Raji (cell line): ENCODE measurements around the gene REN.

Source experiments
- POLR2A ChIP-seq: IDR thresholded peaks from 2 replicates; pipeline ENCODE4 v1.6.1; 2011; ENCODE audit warnings: low read depth, low read length, control low read depth; ENCODE audit not compliant: insufficient read depth

The REN gene

DNA sequence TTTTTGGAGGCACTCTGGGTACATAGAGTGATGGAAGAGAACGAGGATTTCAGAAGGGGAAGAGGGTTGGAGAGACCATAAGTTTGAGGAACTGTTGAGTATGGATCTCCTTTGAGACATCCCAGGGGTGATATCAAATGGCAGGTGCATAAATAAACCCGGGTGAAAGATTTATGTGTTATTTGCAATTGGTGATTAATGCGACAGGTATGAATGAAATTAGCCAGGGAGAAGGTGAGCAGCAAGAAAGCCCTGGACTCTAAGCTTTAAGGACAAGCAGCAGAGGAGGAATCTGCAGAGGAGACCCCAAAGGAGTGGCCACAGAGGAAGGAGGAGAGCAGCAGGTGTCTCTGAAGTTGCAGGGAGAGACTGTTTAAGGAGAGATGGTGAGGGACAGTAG is 8.8 kb upstream of the REN start:
- no peak for TF ChIP-seq POLR2A

DNA sequence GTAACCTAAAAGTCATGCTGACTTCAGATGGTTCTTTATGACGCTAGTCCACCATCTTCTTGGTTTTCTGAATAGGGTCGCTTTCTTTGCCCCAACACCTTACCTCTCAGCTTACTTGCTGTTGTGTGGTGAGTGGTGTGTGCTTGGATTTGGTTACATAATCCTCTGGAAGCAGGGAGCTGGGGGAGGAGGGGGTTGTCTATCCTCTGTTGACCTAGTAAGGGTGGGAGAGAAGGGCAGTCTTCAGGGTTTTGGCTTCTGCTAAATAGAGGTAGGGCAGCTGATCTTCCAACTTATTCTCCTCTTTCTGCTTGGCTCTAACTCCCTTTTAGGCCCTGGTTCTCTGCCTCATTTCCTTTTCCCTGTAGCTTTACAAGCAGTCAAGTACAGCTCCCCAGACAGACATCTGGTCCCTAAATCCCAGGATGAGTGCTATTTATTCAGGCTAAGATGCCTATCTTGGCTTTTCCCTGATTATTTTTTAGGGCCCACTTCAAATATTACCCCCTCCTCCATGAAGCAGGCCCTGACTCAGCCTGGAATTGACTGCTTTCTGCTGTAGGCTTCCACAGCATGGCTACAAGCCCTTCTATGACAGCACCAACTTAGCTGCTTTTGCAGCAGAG is 6.4 kb upstream of the REN start:
- no peak for TF ChIP-seq POLR2A

DNA sequence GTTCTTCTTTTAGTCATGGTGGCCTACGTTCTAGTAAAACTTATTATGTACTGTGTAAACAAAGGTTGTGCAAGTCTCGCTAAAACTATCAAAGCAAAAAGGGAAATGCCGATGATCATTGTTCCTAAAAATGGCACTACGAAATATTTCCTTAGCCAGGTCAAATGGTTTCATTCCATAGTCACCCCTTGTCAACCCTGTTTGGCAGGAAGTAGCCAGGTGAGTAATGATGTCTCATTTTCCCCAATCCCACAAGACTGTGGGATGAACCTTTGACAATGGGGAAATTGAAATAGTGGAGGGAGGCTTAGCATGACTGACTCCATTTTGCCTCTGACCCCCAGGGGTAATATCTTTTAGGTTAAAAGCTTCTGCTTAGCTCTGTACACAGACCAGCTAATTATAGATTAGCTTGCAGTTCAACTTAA is 5.6 kb upstream of the REN start:
- TF ChIP-seq POLR2A: no peak

DNA sequence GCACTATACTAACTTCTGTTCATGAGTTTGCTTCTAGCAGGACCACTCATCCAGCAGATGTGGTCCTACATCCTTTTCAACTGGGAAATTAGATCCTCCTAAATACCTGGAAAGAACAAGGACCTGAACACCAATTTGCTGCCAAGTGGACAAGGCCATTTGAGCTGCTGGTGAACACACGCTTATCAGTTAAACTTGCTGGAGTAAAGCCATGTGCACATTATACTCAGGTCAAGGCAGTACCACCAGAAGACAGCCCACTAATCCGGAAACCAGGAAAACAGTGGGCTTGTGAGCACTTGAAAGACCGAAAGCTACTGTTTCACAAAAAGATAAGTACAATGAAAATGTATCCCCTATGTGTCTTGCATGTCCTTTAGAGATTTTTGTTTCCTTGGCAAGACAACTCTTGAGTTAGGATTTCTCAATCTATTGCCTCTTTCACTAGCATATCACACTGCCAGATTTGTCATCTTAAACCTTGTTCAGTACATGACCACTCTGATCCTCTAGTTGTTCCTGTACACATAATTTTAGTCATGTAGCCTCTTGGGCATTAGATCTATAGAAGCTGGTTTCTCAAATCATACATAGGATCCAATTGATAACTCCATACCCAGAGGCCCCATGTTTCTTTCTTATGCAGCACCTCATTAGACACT is 4.5 kb upstream of the REN start:
- no peak for TF ChIP-seq POLR2A

DNA sequence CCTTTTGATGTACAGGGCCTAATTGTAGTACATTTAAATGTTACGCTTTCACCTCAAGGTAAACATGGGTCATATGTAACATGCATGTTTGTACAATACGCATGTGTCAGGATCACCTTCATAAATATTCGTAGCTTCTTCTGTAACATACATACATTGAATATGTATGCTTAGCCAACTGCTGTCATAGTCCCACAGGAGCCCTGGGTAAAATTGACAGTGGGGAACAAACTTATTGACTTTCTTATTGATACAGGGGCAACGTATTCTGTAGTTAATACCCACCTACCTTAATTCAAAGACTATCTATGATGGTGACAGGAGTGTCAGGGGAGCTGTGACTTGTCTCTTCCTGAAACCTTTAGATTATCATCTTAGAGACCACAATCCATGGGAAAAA is 3.7 kb upstream of the REN start:
- no peak for TF ChIP-seq POLR2A

DNA sequence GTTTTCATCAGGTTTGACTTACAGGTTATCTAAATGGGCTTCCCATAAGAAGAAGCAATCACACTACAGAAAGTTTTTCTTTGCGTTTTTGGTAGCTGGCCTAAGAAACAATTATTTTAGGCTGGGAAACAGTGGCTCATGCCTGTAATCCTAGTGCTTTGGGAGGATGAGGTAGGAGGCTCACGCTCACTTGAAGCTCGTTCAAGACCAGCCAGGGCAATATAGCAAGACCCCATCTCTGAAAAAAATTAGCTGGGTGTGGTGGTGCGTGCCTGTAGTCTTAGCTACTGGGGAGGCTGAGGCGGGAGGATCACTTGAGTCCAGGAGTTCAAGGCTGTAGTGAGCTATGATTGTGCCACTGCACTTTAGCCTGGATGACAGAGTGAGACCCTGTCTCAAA is 1.6 kb upstream of the REN start:
- TF ChIP-seq POLR2A: no peak

DNA sequence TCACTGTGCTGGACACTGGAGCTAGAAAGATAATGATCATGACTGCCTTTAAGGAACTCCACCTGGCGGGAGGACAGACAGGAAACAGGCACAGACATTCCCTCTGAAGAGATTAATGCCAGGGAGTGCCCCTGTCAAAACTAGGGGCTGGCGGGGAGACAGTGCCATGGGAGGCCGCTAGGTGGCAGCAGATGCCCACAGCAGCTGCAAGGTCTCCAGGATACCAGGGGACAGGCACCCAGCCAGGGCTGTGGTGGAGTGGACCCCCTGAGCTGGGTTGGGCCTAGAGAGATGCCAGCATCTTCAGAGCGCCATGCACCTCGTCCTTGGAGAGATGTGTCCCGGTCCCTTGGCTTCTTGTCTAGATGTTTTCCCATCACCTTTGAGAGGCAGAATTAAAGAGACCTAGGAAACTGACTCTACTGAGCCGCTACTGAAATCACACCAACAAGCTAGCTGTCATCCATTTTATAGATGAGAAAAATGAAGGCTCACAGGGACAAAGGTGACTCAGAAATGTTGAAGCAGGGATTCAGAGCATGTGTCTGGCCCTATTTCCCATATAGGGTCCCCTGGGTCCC is 3.6 kb downstream of the REN start:
- TF ChIP-seq POLR2A: no peak

DNA sequence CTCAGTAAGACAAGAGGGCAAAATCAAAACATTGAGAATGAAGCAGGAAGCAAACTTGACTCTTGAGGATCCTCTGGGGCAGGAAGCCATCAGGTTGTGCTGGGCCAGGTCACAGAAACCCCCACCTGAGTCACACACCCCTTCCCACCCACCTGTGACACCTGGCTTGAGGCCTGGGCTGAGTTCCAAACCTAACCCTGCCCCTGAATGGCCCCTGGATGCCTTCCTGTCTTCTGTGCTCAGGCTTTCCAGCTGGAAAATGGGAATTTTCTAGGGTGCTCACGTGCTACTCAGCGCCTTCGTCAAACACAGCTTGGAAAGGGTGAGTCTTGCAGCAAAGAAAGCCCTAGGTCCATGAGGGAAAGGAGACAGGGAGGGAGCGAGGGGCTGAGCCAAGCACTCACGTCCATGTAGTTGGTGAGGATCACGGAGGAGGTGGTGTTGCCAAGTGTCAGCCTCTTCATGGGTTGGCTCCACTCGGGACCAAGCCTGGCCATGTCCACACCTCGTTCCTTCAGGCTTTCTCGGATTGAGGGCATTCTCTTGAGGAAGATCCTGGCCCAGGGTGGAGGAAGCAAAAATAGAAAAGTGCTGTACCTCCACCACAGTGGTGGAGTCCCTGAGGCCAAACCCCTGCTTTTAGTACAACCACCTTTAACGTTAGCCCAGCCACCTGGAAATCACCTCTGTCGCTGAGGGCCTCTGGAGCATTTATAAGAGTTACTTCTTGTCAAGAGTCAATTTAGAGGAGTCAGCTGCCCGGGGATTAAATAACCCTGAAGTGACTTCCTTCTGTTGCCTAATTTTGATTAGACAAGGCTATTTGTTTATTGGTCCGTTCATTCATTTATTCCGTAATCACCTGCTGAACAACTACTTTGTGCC is 4.3 kb downstream of the REN start:
- no peak for TF ChIP-seq POLR2A

DNA sequence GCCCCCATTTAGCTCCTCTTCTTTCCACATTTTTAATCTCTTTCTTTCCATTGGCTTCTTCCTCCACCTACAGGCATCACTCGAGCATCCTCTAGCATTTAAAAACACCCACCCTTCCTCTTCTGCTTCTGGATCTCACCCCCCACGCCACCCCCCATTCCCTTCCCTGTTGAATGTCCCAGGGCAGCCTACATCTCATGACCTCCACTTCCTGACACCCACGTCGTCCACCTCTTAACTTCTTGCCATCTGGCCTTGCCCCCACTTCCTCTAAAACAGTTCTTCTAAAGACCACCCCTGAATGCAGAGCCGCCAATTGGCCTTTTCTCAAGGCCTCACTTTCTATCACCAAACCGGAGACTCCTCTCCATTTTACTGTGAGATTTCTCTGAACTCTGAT is 8.2 kb downstream of the REN start:
- no peak for TF ChIP-seq POLR2A

DNA sequence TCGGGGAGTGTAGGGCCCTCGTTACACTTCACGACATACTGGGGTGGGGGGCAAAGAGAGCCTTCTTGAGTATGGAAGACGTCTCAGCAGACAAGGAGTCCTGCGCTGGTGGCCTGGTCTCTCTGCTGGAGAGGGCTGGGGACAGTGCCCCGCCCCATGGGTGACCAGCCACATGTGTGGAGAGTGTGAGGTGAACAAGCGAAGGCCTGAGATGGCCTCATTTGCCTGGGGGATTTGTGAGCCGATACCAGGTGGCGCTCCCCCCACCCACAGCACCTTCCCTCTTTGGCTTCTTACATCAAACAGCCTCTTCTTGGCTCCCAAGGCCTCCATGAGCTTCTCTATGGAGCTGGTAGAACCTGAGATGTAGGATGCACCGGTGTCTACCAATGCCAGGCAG is 10.3 kb downstream of the REN start:
- TF ChIP-seq POLR2A: no peak

DNA sequence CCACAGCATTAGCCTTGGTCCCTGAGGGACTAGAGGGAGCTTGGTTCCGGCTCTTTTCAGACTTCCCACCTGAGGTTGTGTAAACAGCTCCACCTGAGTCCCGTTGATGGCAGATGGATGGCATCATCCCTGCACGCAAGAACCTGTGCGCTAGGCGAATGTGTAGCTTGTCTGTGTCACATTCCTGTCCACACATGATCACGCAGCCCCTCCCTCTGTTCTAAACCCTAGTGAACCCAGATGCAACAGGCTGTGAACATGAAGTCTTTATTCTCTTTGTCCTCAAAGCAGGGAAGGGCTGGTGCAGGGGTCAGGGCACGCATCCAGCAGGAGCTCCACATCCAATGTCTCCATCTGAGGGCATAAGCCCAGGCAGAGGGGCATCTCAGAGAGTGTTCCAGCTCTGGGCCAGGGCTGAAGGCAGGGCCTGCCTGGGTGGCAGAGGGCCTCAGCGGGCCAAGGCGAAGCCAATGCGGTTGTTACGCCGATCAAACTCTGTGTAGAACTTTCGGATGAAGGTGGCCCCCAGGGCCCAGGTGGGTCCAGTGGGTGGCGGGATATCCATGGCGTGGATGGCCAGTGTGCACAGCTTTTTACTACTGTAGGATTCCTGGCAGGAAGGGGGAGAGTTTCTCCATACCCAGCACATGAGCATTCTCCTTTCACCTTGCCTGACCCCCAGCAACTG is 11.4 kb downstream of the REN start:
- no peak for TF ChIP-seq POLR2A

DNA sequence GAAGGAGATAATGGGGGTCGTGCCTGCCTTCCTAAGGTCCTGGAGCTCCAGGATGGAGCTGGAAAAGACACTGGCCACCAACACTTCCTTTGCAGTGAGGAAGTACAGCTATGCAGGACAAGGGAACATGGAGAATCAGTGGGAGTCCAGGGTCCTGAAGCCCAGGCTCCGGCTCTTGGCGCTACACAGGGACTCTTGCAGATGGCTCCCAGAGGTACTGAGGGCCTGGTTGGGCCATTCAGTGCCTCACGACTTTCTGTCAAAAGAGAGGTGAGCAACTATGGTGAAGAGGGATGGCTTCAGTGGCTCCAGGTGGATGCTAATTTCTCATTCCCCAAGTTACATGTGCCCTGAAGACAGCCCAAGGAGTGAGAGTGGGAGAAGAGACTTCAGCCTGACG is 12.5 kb downstream of the REN start:
- no peak for TF ChIP-seq POLR2A

DNA sequence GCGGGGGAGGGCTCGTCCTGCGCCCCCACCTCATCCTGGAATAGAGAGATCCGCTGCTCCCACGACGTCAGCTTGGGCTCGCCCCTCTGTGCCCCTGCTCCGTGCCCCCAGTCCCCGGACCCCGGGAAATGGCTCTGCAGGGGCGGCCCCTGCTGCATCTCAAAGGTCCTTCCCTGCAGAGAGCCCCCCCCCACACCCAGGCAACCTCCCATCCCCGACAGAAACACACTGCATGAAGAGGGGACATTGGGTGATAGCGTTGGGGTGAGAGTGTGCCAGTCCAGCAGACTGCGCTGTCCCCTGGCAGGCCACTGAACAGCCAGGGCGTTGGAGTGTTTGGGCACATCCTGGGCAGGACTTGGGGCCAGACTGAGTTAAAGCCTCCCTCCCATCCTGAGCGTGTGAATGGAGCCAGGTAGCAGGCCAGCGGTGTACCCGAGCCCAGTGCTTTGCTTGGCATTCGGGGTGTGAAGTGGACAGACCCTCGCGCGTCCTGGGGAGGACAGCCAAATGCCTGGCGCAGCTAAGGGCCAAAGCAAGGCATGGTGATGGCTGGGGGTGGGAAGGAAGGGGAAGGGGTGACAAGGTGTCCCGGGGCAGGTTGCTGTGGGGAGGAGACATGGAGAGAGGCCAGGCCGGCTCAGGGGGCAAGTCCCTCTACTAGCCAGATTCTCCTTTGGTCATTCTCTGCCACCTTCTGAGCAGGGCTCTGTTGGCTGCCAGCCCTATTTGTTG is 13.7 kb downstream of the REN start:
- no peak for TF ChIP-seq POLR2A

DNA sequence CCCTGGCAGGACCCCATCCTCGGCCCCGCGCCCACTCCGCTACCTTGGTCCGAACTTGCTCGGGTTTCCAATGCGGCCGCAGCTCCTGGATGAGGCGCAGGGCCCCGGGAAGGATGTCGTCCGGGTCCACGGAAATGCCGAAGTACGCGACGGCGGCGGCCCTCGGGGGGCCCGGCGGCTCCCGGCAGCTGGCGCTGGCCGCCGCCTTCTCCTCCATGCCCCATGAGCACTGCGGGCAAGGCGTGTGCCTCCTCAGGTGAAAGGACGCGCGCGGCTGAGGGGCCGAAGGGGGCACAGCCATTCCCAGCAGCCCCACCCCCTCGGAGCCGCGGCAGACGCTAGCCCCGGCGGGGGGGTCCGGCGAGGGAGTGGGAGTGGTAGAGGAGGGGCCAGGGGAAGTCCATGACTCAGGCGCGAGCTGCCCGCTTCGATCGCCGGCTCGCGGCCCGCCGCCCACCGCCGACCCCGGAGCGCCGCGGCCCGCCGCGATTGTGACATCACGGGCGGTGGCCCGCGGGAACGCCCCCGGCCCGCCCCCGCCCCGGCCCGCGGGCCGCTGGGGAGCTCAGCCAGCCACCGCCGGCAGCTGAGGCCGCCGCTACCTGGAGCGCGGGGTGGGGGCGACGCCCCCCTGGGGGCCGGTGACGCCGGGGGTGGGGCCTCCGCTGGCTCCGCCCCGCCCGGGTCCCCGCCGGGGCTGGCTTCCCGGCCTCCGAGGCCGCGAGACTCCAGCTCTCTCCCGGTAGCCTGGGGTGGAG is 14.4 kb downstream of the REN start, which contains the start of gene ETNK2:
Gene ETNK2, minus strand, starts transcription at position 493 of the 758 bp plus-strand sequence. Its CDS starts 192 bp downstream, at position 301.
- TF ChIP-seq POLR2A: no peak
